DMS 273 (cell line): ENCODE data around the gene MRPS23.
A peak's percentile ranks its signal among the peaks of the same experiment; 100 is the strongest.

Source experiments
- DNase-seq: peaks from one replicate; lab custom pipeline; 2025; ENCODE audit not compliant: unreplicated experiment; lab: John Stamatoyannopoulos, UW

The MRPS23 gene

DNA sequence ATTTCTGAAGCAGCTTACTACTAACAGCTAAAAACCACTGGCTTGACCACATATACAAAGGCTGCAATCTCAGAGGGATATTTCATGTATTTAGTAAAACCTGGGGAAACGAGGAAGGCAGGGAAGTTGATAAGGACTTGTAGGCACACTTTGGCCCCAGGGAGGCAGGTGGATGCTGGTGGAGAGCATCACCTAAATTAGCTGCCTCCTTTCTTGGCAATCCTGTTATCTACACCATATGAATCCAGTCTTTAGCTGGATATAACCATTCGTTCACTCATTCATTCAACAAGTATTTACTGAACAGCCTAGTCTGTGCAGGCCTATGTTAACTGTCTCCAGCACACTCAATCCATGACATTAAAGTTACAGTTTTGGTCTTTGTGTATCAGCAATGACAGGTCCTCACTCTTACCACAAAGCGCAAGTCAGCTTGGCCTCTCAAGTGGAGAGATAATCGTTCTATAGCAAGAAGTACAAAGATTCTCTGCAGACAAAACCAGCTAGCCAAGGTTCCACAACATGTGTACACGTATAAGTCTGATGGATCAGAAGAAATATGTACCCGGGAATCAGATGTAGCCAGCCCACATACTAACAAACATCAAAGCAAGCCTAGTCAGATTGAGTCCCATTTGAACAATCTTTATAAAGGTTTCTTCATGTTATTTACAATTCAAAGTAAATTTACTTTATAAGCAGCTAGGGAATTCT, 10.8 kb downstream of the MRPS23 start:
- no peak for DNase-seq

DNA sequence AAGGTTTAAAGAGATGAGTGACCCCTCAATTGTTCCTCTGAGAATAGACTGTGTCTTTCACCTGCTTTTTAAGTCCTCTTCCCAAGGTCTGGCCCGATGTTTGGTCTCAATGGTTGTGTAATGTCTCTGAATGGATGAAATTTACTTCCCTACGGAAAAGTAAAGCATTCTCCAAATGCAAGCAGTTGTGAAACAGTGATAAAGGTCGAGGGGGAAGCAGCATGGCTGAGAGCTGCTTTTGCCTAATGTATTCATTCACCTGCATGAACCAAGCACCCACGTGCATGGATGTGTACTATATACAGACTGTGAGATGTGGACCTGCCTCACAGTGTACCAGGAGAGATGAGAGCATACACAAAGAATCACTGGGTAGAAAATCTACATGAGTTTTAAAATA, 11.4 kb downstream of the MRPS23 start:
- no peak for DNase-seq

DNA sequence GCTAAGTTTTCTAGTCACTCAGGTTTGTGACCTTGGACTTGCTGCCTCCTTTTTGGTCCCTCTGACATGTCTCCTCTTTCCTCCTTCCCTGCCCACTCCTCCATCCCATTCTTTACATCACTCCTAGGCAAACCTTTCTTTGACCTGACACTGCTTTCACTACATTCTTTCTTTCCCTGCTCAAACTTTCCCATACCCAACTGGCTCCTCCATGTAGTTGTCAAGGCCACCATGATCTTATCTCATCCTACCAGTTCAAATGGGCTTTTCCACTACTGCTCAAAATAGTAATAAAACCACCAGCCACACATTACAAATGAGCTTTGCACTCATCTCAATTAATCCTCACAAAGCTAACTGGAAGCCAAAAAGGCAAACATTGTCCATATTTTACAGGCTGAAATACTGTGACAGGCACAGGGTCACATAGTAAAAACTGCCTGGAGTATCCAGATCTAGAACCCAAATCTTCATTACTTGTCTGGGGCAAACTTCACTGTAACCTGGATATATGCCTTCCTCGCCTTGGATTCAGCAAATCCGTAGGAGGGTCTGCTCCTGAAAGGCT, 14.4 kb downstream of the MRPS23 start:
- no peak for DNase-seq

DNA sequence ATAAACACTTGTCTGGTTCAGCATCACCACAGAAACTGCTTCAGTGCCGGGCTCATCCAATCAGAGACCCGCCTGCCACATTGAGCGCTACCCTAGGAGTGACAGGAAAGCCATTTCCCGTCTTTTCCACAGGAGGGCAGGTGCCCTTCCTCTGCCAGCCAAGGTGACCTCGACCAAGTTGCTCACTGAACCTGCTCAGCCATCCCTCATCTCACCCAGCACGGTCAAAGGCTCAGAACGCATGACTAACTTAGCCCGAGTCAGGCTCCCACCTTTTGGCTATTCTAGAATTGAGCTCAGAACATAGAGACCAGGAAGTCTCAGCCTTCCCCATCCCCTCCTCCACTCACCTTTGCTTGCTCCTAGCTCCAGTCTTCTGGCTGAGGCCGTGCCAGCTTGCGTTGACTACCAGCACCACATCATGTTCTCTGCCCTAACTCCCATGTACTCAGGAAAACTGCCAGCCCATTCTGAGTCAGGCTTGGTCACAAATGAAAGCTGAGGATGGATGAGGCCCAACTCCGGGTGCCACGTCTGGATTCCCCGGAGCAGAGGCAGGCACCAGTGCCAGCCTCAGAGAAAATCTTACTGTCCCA, 15.6 kb downstream of the MRPS23 start:
- peak; percentile 46 for DNase-seq

DNA sequence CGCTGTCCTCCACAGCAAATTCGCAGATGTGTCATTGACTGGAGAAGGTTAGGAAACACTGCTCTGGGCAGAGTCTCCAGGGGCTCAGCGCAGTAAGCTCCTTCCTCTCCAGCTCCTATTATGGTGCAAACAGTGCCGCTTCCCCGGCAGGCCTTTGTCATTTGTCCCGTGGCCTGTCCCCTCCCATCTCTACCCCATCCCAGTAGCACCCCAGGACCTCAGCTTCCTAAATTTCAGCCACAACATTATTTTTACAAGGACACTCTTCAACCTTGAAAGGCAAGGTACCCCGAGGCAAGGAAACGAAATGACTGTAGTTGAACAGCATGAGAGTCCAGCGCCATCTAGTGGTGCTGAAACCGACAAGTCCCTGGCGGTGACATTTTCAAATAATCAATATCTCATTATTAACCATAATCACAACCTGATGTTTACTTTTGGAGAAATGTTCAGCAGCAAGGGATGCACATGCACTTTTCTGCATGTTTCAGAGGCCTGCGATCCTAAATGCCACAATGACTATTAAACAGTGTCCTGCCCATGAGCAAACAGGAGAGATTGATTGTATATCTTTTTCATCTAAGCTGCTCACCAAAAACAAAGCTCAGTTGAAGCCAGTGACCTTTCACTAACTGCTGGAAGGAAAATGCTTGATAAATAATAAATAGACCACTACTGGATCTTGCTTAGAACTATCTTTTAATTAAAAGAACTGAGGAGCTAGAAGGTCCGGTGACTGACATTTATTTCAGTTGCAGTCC, 16.5 kb downstream of the MRPS23 start:
- peak; percentile 86 for DNase-seq

DNA sequence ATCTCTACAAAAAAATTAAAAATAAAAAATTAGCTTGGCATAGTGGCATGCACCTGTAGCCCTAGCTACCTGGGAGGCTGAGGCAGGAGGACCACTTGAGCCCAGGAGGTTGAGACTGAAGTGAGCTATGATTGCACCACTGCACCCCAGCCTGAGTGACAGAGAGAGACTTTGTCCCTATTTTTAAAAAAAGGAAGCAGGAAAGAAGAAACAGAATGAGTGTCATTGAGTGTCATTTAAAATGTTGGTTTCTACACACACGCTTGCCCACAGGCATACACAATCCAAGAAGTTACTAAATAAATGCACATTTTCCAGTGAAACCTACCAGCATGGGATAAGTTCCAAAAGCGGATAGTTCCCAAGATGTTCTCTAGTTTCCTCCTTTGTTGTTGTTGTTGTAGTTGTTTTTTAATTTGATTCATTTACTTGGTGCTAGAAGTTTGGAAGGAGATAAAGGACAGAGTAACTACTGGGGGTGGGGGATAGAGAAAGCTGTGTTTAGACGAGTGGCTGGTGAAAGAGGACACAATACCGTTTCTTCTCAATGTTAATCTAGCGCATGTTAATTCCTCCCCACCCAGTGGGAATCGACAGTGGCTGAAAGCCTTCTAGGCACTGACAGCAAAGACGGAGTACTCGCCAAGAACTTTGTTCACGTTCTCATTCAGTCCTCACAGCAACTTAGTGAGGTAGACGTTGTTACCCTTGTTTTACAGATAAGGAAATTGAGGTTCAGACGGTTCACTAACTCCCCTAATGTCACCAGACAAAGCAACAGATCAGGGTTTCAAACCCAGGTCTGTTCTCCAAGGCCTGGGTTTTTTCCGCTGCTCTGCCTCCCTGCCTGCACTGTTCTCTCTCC, 17.3 kb downstream of the MRPS23 start:
- DNase-seq = no peak

DNA sequence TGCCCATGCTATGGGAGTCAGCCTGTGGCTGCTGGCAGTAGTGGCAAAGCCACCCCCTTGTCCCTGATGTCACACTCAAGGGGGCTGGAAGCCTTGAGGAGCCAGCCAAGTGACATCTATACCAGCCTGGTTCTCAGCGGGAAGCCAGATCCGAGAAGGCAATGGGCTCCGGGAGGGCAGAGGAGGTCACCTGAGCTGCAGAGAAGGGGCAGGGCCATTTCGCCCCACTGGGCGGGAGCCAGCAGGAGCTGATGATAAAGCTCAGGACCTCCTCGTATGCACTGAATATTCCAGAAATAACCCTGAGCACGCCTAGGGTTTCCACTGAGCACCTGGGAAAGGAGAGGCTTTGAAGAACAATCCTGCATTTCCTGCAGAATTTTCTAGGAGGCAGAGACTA, 19.0 kb downstream of the MRPS23 start:
- DNase-seq = no peak

DNA sequence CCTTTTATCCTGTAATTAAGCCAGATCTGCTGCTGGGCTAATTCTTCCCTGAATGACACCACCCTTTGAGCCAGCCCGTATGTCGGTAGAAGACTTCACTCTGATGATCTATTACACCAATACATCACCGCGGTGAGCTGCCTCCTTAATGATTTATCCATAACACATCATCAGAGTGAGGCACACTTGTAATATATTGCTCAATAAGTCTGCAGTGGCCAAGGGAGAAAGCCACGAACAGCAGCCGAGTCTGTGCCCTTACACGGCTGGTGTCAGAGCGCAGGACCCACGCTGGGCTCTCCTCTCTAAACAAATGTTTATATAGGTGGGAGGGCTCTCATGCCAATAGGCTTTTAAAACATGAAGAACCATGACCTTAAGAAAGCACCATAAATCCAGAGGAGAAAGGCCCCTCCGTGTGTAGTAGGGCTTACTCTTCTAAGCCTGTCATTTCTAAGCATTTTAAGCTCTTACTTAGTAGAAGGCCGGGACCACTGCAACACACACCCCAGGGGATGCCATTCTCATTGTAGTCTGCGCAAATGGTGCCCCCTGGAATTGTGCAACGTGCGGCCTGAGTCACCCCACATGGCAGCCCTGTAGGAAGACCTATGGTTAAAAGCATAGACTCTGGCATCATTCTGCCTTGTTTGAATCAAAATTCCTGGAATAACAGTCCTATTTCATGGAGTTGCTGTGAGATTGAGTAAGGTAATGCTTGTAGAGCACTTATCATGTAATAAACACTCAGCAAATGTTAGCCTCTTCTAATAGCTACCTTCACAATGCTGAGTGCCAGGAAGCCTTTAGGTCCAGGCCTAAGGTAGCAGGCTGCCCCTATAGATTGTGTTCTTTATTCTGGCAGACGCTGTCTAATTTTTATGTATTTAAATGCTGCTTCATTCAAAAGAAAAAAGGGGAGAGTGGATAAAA, 26.1 kb downstream of the MRPS23 start:
- no peak for DNase-seq

DNA sequence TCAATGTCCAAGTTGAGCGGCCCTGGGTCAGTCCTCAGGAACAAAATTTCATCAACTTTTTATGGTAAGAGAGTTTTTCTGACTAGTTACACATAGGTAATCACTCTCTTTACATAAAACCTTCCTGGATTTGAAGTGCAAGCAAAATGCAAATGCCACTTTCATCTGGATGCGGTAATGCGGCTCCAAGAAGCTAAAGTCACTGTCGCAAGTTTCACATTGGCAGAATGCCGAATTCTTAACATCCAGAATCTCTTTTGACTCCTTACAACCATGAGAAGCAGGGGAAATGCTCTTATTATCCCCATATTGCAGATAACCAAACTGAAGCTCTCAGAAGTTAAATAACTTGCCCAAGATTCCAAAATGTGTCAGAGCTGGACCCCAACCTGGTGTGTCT, 30.0 kb downstream of the MRPS23 start:
- no peak for DNase-seq

DNA sequence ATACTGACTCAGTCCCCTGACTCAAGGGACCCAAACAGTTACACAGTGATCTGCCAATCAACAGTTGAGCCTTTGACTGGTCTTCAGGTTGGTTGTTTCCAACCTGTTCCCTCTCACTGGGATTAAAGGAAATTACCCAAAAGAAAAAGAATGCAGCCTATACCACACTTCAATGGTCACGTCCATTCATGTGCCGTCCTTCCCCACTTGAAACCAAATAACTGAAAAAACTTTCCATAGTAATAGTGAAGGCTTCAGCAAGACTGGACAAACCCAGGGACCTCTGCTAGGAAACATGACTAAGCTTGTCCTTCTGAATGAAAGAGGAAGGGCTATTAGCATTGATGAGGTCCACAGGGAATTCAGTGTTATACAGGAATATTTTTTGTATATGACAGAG, 30.6 kb downstream of the MRPS23 start:
- DNase-seq = no peak

DNA sequence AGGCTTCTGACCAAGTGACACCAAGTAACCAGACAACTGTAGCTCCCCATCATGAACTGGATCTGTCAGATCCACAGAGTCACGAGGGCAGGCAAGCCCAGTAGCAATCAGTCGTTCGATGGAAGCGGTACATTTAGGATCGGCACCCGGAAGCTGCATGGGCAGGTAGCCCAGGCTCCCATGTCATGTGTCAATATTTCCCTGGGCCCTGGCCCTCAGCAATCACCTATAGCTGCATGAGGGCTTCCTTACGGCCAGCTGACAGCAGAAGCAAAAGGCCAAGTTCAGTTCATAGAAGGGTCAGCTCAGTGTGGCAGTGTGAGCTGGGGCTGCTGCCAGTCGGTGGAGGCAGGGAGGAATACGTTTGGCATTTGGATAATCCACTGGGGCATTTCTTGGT, 31.8 kb downstream of the MRPS23 start:
- no peak for DNase-seq

DNA sequence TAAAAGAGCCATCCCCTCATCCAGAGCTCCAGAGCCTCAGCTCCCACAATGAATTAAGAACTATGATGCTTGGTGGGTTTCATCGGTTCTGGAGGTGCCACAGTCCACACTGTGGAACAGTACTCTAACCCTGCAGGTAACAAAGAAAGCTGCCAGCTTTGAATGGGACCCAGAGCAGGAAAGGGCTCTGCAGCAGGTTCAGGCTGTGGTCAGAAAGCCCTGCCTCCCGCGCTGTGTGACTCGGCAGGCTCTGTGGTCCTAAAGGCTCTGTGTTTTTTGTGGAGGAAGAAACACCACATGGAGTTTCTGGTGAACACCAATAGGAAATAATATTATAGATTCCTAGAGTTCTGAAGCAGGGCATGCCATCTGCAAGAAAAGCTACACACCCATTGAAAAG, 32.5 kb downstream of the MRPS23 start:
- no peak for DNase-seq

DNA sequence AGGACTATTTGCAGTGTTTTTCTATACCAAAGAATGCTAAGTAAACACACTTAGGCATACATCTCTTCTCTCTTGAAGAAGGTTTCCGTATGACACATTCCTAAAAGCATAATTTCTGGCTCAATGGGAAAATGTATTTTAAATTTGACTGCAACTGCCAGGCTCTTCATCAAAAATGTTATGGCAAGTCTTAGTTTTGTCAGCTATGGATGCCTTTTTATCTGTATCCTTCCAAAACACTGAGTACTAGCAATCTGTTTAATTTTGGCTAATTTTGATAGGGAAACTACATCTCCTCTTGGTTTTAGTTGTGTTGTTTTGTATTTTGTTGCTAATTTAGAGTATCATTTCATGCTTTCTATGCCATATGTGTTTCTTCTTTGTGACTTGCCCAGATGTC, 35.4 kb downstream of the MRPS23 start:
- no peak for DNase-seq

DNA sequence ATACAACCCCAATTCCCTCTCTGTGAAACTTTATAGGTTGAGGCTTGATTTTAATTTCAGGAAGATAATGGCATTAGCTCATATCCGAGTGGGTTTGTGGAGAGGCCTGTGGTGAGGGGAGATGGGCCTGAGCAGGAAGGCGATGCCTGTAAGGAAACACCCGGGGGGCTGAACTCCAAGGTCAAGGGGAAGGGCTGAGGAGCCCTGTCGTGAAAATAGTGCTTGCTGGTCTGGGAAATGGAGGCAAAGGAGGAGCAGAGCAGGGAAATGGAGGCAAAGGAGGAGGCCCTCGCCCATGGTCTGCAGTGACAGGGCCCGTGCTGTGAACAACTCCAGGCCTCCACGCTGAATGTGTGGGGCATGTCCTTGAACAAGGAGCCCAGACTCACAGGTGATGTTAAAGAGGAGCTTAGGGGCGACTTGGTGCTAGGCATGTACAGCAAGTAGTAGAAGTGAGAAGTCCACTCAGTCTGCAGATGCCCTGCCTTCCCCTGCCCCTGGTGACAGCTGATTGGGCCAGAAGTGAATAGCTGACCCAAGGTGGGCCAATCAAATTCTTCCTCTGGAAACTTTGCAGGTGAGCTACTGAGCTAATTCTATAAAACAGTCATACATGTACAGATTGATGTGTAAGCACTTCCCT, 38.1 kb downstream of the MRPS23 start:
- no peak for DNase-seq

DNA sequence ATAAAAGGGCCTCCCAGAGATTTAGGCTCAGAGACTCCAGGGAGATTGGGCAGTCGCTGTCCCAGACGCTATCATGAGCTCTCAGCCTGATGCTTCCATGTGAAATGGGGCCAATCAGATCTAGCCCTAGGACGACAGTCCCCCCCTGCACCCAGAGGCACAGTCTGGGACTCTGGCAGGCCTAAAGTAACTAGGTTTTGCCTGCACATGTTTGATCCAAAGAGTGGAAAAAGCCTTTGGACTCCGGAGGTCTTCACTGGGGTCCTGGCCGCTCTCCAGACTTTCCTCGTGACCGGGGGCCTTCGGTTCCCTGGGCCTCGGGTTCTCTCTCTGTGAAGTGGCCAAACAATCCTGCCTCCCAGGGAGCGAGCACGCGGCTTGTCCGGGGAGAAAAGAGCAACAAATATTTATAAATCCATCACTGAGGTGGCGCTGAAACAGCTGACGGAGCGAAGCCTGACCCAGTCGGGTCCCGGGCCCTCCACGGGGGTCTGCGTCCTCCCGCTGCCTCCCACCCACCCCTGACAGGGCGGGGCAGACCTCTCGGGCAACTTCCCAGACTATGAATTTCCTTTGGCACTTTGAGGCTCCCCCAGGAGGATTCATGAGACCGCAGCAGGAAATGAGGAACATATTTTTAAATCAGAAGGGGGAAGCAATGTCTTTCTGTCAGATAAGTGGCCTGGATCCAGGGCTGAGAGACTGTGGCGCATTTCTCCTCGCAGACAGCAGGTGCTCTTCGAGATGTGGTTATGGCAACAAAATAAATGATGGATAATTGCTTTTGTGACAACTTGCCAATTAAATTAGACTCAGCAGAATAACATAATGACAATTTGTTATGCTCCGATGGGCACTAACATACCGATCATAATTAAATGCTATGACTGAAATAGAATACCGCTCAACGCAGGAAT, 38.9 kb downstream of the MRPS23 start:
- peak; percentile 74 for DNase-seq

DNA sequence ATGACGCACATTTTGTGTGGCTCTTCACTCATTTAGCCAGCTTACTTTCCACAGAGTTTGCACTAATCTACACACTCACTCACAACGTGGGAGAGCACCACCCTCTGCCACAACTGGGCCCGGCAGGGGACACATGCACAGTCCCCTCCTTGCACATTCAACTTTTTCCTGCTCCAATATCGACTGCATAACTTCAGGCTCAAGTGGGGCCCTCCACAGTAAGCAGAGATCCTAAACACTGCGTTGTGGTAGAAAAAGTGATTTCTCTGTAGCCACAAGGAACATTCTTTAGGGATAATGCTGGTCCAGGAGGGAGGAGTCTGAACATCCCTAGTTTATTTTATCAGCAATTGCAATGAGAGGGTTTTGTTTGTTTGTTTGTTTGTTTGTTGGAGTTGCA, 40.0 kb downstream of the MRPS23 start:
- DNase-seq = no peak

DNA sequence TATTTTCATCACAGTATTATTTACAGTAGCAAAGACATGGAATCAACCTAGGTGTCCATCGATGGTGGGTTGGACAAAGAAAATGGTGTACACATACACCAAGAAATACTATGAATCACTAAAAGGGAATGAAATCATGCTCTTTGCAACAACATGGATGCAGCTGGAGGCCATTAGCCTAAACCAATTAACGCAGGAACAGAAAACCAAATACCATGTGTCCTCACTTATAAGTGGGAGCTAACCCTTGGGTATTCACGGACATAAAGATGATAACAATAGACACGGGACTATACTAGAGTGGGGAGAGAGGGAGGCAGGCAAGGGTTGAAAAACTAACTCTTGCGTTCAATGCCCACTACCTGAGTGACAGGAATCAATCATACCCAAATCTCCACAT, 41.0 kb downstream of the MRPS23 start:
- DNase-seq = no peak

DNA sequence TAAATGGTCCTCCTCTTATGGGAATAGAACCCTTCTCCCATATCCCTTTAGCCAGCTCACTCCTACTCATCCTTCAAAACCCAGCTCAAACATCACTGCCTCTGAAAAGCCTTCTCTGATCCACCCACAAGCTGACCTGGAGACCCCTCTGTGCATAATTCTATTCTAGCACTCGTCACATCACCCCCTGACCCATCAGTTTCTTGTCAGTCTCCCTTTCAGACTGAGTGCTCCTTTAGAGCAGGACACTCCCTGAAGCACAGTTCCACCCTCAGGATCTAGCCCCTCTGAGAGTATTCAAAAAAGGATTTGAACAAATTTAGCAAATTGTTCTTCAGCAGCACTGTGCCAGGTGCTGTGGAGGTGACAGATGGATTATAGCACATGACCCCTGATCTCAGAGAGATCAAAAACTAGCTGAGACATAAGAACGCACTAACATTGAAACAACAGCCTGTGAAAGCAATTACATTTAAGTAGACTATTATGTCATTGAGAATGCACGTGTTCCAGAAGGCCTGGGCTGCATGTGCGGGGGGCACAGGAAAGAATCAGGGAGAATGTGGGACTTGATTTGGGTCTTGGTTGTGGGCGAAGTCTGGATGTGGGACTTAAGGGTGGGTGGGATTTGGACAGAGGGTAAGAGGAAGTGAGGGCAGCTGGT, 43.5 kb downstream of the MRPS23 start:
- DNase-seq = peak; percentile 85
